ENCODE data around the gene VAT1L.

VAT1L gene

DNA sequence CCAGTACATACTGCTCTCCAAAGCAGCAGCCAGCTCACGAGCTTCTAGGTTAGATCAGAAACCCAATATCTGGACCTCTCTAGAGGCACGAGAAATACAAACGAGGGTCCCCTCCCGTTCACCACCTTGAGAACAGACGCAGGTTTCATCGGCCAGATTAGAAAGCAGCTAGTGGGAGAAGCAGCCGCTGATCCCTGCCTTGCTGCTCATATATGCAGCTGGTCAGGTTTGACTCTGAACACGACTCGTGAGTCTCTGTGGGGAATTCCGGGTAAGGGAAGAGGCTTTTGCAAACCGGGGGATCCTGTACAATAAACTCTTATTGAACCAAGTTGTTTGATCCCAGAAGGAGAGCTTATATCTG is 1.6 kb downstream of the VAT1L start:
- no peaks in the 10 kb centered on the region for H3K4me1 ChIP-seq (ENCODE audit: insufficient read depth, insufficient read length)
- no peak for DNase-seq (ENCODE audit: low read depth, low spot score)
- H3K9ac ChIP-seq (ENCODE audit: insufficient read length, low read depth): peak overlapping the region; percentile 81
- no peaks in the 10 kb centered on the region for H3K9me3 ChIP-seq (ENCODE audit: insufficient read depth, low read length)
- TF ChIP-seq YY1 (IDR thresholded peaks at IDR 0.05; ENCODE audit: insufficient read depth, insufficient read length): no peak
- no peak for TF ChIP-seq SUZ12 (IDR thresholded peaks at IDR 0.05; ENCODE audit: extremely low read depth, insufficient read depth, insufficient read length)
- no peak for TF ChIP-seq ZNF274 (IDR thresholded peaks at IDR 0.05; ENCODE audit: low read depth, low read length)
- H3K36me3 ChIP-seq (ENCODE audit: insufficient read depth, insufficient read length, low read length): no peaks in the 10 kb centered on the region
- peaks cover 38% of the 10 kb centered on the region for H3K27me3 ChIP-seq (ENCODE audit: insufficient read depth, insufficient read length)
- peak overlapping the region; percentile 83 for H3K4me3 ChIP-seq (ENCODE audit: insufficient read length, low read depth)

DNA sequence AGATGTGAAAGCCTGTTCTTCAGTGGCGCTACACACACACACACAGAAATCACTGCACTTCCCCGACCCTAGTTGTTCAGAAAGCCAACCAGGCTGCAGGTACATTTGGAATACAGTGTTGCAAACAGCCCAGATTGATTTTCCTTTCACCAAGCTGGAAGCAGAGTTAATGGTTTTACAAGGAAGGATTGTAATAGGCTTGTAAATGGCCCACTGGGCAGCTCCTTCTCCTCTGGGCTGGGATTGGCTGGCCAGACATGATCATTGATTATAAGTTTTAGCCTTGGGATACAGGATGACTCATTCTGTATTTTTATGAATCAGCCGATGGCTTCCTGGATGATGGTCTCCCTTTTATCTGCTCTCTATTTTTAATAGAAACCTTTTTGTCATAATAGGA is 2.5 kb downstream of the VAT1L start:
- TF ChIP-seq ZNF274 (IDR thresholded peaks at IDR 0.05; ENCODE audit: low read depth, low read length): no peak
- no peak for TF ChIP-seq YY1 (IDR thresholded peaks at IDR 0.05; ENCODE audit: insufficient read depth, insufficient read length)
- TF ChIP-seq SUZ12 (IDR thresholded peaks at IDR 0.05; ENCODE audit: extremely low read depth, insufficient read depth, insufficient read length): no peak
- DNase-seq (ENCODE audit: low read depth, low spot score): no peak
- H3K27me3 ChIP-seq (ENCODE audit: insufficient read depth, insufficient read length): peaks cover 36% of the 10 kb centered on the region

DNA sequence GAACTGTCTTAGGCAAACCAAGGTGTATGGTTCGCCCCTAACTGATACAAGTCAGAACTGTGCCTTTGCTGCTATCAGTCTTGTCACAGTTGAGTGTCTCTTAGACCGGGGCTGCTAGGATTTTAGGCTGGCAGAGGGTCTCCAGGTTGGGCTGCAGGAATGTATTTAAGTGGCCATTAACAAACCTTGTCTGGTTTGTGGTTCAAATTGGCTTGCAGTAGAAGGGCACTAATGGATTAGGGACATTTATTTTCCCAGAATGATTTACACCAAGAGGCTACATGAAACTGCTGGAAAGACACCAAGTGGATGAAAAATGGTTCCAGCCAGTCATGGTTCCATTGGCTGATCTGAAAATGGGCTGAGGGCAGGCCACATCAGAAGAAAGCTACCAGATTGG is 5.1 kb downstream of the VAT1L start:
- no peak for DNase-seq (ENCODE audit: low read depth, low spot score)
- Histone ChIP-seq H3K4me1 (ENCODE audit: insufficient read depth, insufficient read length) (no peaks in the 10 kb centered on the region), H3K9ac (ENCODE audit: insufficient read length, low read depth) (no peak overlapping the region), H3K4me3 (ENCODE audit: insufficient read length, low read depth) (no peak overlapping the region), H3K36me3 (ENCODE audit: insufficient read depth, insufficient read length, low read length) (no peaks in the 10 kb centered on the region), H3K9me3 (ENCODE audit: insufficient read depth, low read length) (no peaks in the 10 kb centered on the region), H3K27me3 (ENCODE audit: insufficient read depth, insufficient read length) (peaks cover 14% of the 10 kb centered on the region)
- no peak for TF ChIP-seq ZNF274 (IDR thresholded peaks at IDR 0.05; ENCODE audit: low read depth, low read length)
- no peak for TF ChIP-seq SUZ12 (IDR thresholded peaks at IDR 0.05; ENCODE audit: extremely low read depth, insufficient read depth, insufficient read length)
- TF ChIP-seq YY1 (IDR thresholded peaks at IDR 0.05; ENCODE audit: insufficient read depth, insufficient read length): no peak

More for the DNA sequence above, 2.5 kb downstream of the VAT1L start:
- Histone ChIP-seq H3K4me1 (ENCODE audit: insufficient read depth, insufficient read length) (no peaks in the 10 kb centered on the region), H3K9ac (ENCODE audit: insufficient read length, low read depth) (no peak overlapping the region), H3K9me3 (ENCODE audit: insufficient read depth, low read length) (no peaks in the 10 kb centered on the region), H3K4me3 (ENCODE audit: insufficient read length, low read depth) (no peak overlapping the region), H3K36me3 (ENCODE audit: insufficient read depth, insufficient read length, low read length) (no peaks in the 10 kb centered on the region)

DNA sequence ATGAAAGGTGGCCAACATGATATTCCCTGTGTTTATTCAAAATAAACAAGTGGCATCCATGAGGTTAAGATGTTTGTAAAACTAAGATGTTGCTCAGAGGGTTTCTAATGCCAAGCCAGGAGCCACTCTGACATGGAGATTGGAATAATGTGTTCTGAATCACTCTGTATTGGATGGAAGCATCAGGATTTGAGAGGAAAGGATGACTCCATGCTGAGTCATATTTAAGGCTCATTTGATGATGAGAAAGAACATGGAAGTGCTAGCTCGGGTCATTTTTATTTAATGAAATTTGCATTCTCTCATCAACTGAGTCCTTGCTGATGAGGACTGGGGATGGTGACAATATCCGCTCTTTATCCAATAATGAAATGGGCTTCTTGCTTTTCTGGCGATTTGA is 6.2 kb downstream of the VAT1L start:
- no peak overlapping the region for H3K4me3 ChIP-seq (ENCODE audit: insufficient read length, low read depth)
- no peak for DNase-seq (ENCODE audit: low read depth, low spot score)
- no peaks in the 10 kb centered on the region for H3K4me1 ChIP-seq (ENCODE audit: insufficient read depth, insufficient read length)
- peaks cover 3% of the 10 kb centered on the region for H3K27me3 ChIP-seq (ENCODE audit: insufficient read depth, insufficient read length)
- H3K36me3 ChIP-seq (ENCODE audit: insufficient read depth, insufficient read length, low read length): no peaks in the 10 kb centered on the region
- no peak overlapping the region for H3K9ac ChIP-seq (ENCODE audit: insufficient read length, low read depth)
- no peaks in the 10 kb centered on the region for H3K9me3 ChIP-seq (ENCODE audit: insufficient read depth, low read length)
- TF ChIP-seq YY1 (IDR thresholded peaks at IDR 0.05; ENCODE audit: insufficient read depth, insufficient read length) (no peak), ZNF274 (IDR thresholded peaks at IDR 0.05; ENCODE audit: low read depth, low read length) (no peak), SUZ12 (IDR thresholded peaks at IDR 0.05; ENCODE audit: extremely low read depth, insufficient read depth, insufficient read length) (no peak)

DNA sequence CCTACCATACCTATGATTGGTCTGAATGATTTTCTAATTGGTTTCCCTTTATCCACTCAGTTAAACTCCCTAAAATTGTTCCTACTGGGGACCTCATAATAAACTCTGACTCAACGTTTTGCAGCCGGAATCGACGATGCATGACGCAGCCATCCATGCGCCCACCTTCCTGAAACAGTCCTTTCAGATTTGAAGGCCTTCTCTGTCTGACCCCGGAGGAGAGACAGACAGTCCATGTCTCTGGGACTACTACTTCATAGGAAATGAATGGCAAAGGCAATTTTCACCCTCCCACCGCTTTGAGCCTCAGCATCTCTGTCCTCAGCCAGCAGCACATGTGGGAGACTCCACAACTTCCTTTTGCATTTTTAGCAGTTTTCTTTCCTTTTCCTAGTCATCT is 13.5 kb downstream of the VAT1L start:
- Histone ChIP-seq H3K36me3 (ENCODE audit: insufficient read depth, insufficient read length, low read length) (no peaks in the 10 kb centered on the region), H3K9ac (ENCODE audit: insufficient read length, low read depth) (no peak overlapping the region), H3K4me1 (ENCODE audit: insufficient read depth, insufficient read length) (no peaks in the 10 kb centered on the region), H3K4me3 (ENCODE audit: insufficient read length, low read depth) (no peak overlapping the region), H3K27me3 (ENCODE audit: insufficient read depth, insufficient read length) (no peaks in the 10 kb centered on the region), H3K9me3 (ENCODE audit: insufficient read depth, low read length) (no peaks in the 10 kb centered on the region)
- TF ChIP-seq SUZ12 (IDR thresholded peaks at IDR 0.05; ENCODE audit: extremely low read depth, insufficient read depth, insufficient read length) (no peak), ZNF274 (IDR thresholded peaks at IDR 0.05; ENCODE audit: low read depth, low read length) (no peak), YY1 (IDR thresholded peaks at IDR 0.05; ENCODE audit: insufficient read depth, insufficient read length) (no peak)
- DNase-seq (ENCODE audit: low read depth, low spot score): no peak

DNA sequence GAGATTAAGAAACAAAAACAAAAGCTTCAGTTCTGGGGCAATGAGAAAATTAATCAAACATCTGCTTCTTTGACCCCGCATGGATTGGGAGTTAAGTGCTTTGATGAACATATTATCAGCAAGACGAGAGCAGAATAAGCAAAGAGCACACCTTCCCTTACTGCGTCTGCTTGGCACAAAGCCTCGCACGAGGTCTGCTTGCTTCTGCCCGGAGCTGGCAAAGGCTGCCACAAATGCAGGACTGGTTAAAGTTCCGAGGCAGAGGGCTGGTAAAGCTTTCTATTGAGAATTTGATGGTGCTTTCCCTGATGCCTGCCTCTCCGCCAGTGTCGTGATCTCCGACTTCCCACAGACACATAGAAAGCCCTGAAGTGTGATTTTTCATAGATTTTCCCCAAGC is 17.0 kb downstream of the VAT1L start:
- Histone ChIP-seq H3K9ac (ENCODE audit: insufficient read length, low read depth) (no peak overlapping the region), H3K36me3 (ENCODE audit: insufficient read depth, insufficient read length, low read length) (peaks cover 3% of the 10 kb centered on the region), H3K9me3 (ENCODE audit: insufficient read depth, low read length) (peaks cover 16% of the 10 kb centered on the region; the same call in 1 of the 2 replicates), H3K4me3 (ENCODE audit: insufficient read length, low read depth) (no peak overlapping the region), H3K4me1 (ENCODE audit: insufficient read depth, insufficient read length) (no peaks in the 10 kb centered on the region), H3K27me3 (ENCODE audit: insufficient read depth, insufficient read length) (no peaks in the 10 kb centered on the region)
- no peak for DNase-seq (ENCODE audit: low read depth, low spot score)
- TF ChIP-seq ZNF274 (IDR thresholded peaks at IDR 0.05; ENCODE audit: low read depth, low read length) (no peak), SUZ12 (IDR thresholded peaks at IDR 0.05; ENCODE audit: extremely low read depth, insufficient read depth, insufficient read length) (no peak), YY1 (IDR thresholded peaks at IDR 0.05; ENCODE audit: insufficient read depth, insufficient read length) (no peak)

DNA sequence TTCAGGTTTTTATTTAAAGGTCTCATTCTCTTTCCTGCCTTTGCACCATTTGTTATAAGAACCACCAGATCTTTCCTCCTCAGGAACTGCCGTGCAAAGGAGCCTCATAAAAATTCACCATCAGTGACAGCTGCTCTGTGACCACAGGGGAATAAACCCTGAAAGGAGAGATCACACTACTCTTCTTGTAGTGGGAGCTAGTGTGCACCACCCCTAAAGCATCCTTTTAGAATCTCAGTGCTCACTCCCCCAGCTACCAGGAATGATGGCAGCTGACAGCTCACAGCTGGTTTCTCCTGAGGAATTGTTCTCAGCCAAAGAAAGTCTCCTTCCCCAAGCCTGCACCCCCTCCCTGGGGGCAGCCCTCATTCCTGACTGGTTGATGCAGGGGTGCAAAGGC is 18.7 kb downstream of the VAT1L start:
- no peak overlapping the region for H3K9ac ChIP-seq (ENCODE audit: insufficient read length, low read depth)
- H3K4me3 ChIP-seq (ENCODE audit: insufficient read length, low read depth): no peak overlapping the region
- no peak for DNase-seq (ENCODE audit: low read depth, low spot score)
- TF ChIP-seq SUZ12 (IDR thresholded peaks at IDR 0.05; ENCODE audit: extremely low read depth, insufficient read depth, insufficient read length) (no peak), ZNF274 (IDR thresholded peaks at IDR 0.05; ENCODE audit: low read depth, low read length) (no peak), YY1 (IDR thresholded peaks at IDR 0.05; ENCODE audit: insufficient read depth, insufficient read length) (no peak)
- H3K9me3 ChIP-seq (ENCODE audit: insufficient read depth, low read length): peaks cover 16% of the 10 kb centered on the region; the same call in 1 of the 2 replicates
- H3K4me1 ChIP-seq (ENCODE audit: insufficient read depth, insufficient read length): no peaks in the 10 kb centered on the region
- H3K27me3 ChIP-seq (ENCODE audit: insufficient read depth, insufficient read length): no peaks in the 10 kb centered on the region
- peaks cover 3% of the 10 kb centered on the region for H3K36me3 ChIP-seq (ENCODE audit: insufficient read depth, insufficient read length, low read length)

Measured in NT2/D1 (cell line).